Parathyroid adenoma (tissue), 2 donors: ENCODE measurements around the gene TLR6.
A peak's percentile ranks its signal among the peaks of the same experiment; 100 is the strongest.

Experiments used
- H2AFZ ChIP-seq: fragments of 300-600 bp; sonication (generic); one replicate; pipeline ENCODE4 v1.7.0; 2017; ENCODE audit warnings: antibody characterized with exemption, mild to moderate bottlenecking
- H3K27ac ChIP-seq: fragments of 300-600 bp; sonication (generic); one replicate; pipeline ENCODE4 v1.7.0; 2017
- H3K27me3 ChIP-seq: fragments of 300-600 bp; sonication (generic); one replicate; pipeline ENCODE4 v1.7.0; 2017; ENCODE audit warnings: low read length; ENCODE audit not compliant: control insufficient read depth, insufficient read depth
- H3K36me3 ChIP-seq: fragments of 300-600 bp; sonication (generic); one replicate; pipeline ENCODE4 v1.7.0; 2017; ENCODE audit warnings: low read length; ENCODE audit not compliant: control insufficient read depth, insufficient read depth
- H3K4me1 ChIP-seq: fragments of 300-600 bp; sonication (generic); one replicate; pipeline ENCODE4 v1.7.0; 2017; ENCODE audit warnings: control low read depth
- H3K4me2 ChIP-seq: fragments of 300-600 bp; sonication (generic); one replicate; pipeline ENCODE4 v1.7.0; 2017; ENCODE audit warnings: low read length
- H3K4me3 ChIP-seq: fragments of 300-600 bp; sonication (generic); one replicate; pipeline ENCODE4 v1.7.0; 2017; ENCODE audit warnings: low read depth, low read length
- H3K79me2 ChIP-seq: fragments of 300-600 bp; sonication (generic); one replicate; pipeline ENCODE4 v1.7.0; 2017; ENCODE audit warnings: control low read depth
- H3K9ac ChIP-seq: fragments of 300-600 bp; sonication (generic); one replicate; pipeline ENCODE4 v1.7.0; 2017; ENCODE audit warnings: mild to moderate bottlenecking
- H3K9me3 ChIP-seq: fragments of 300-600 bp; sonication (generic); one replicate; pipeline ENCODE4 v1.7.0; 2017; ENCODE audit warnings: low read length; ENCODE audit not compliant: control insufficient read depth
- TF ChIP-seq, protein P1 (sequence below): fragments of 300-600 bp; sonication (generic); IDR thresholded peaks from one replicate; pipeline ENCODE4 v1.7.0; 2017; ENCODE audit warnings: antibody characterized with exemption, mild to moderate bottlenecking
- donor health status: primary hyperparathyroidism.

Gene TLR6

DNA sequence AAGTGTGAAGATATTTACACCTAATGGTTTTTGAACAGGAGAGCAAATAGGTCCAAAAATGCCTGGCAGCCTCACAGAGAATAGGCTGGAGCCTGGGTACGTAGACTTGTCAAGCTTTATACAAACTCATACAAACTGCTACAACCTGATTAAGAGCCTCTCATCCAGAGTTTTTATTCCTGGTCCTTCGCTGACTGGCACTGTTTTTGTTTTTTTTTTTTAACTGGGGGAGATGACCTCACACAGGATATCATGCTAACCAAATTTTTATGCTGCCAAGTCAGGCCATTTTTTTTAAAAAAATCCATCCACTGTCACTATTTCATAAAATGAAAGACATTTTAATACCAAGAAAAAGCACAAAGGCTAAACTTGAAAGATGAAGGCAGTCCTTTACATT, 12.9 kb upstream of the TLR6 start:
- Histone ChIP-seq H3K4me3 (no peak overlapping the region), H3K79me2 (no peaks in the 10 kb centered on the region), H3K27me3 (no peaks in the 10 kb centered on the region), H2AFZ (no peak overlapping the region), H3K4me1 (peaks cover 2% of the 10 kb centered on the region), H3K4me2 (no peak overlapping the region), H3K36me3 (no peaks in the 10 kb centered on the region), H3K9me3 (no peaks in the 10 kb centered on the region), H3K9ac (no peak overlapping the region), H3K27ac (no peak overlapping the region)
- TF ChIP-seq, protein P1, sequence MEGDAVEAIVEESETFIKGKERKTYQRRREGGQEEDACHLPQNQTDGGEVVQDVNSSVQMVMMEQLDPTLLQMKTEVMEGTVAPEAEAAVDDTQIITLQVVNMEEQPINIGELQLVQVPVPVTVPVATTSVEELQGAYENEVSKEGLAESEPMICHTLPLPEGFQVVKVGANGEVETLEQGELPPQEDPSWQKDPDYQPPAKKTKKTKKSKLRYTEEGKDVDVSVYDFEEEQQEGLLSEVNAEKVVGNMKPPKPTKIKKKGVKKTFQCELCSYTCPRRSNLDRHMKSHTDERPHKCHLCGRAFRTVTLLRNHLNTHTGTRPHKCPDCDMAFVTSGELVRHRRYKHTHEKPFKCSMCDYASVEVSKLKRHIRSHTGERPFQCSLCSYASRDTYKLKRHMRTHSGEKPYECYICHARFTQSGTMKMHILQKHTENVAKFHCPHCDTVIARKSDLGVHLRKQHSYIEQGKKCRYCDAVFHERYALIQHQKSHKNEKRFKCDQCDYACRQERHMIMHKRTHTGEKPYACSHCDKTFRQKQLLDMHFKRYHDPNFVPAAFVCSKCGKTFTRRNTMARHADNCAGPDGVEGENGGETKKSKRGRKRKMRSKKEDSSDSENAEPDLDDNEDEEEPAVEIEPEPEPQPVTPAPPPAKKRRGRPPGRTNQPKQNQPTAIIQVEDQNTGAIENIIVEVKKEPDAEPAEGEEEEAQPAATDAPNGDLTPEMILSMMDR = no peak

DNA sequence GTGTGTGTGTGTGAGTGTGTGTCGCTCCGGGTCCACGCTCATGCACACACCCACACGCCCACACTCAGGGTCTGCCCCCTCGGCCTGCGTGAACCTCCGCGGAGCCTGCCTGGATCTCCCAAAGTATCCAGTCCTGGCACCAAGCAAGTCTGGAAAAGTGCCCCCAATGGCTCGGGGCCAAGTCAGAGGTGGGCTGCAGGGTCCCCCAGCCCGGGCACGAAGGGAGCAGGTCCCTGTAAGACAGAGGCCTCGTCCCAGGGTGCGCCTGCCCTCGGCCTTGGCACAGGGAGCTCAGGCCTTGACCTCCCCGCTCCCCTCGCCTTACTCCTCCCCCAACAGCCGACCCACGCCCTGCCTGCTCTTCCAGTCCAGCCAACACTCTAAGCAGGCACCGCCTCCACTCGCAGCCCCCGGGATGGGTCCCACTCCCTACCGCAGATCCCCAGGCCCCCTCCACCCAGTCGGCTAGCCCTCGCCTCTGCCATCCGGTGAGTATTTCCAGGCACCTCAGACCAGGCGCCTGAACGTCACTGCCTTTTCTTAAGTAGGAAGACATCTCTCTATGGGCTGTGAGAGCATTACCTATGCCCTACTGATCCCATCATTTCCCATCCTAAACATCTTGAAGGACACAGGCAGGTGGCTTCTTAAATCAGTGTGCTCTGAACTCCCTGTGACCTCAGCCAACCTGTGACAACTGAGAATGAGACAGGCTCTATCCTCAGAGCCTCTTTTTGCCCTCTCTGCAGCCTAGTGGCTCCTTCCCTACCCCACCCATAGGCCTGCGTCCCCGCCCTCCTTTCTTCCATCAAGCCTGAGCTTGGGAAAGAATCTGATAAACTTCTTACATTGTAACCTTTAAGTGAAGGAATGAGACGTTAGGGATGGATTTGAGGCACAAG, 11.7 kb upstream of the TLR6 start:
- H3K27ac ChIP-seq = peak overlapping the region; percentile 65
- peak overlapping the region; percentile 46 for H3K9ac ChIP-seq
- no peaks in the 10 kb centered on the region for H3K27me3 ChIP-seq
- peaks cover 2% of the 10 kb centered on the region for H3K4me1 ChIP-seq
- peak overlapping the region; percentile 67 for H3K4me3 ChIP-seq
- no peaks in the 10 kb centered on the region for H3K36me3 ChIP-seq
- no peaks in the 10 kb centered on the region for H3K79me2 ChIP-seq
- H3K4me2 ChIP-seq = peak overlapping the region; percentile 66
- TF ChIP-seq, protein P1 = no peak
- peak overlapping the region; percentile 80 for H2AFZ ChIP-seq
- H3K9me3 ChIP-seq = no peaks in the 10 kb centered on the region

DNA sequence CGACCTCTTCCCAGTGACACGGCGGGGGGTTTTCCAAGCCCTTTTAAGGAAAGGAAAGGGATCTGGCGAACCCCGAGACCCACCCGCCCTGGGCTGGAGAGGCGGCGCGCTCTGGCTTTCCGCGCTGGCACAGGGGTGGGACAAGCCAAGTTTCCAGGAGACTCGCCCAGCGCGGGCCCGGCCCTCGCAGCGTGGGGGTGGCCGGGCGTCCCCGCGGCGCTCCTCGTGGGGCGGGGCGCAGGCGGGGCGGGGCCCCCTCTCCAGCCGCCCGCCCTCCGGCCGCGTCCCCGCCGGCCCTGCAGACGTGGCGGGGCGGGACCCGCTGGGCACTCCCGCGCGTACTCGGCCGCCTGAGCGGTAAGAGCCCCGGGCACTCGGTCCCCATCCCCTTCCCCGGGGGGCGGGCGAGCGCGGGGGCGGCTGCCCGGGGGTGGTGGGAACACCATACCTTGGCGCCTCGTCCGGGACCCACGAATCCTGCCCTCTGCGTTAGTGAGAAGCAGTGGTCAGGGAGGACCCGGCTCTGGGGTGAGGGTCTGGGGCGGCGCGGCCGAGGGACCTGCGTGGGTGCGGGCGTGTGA, 11.0 kb upstream of the TLR6 start, which contains the start of gene FAM114A1:
TSS of gene FAM114A1 (plus strand) at position 329 of the 581 bp plus-strand sequence. CDS start 10,273 bp downstream, outside the sequence.
- Histone ChIP-seq H3K4me2 (peak within 1 kb of the TSS; percentile 66), H2AFZ (peak within 1 kb of the TSS; percentile 80), H3K9ac (peak within 1 kb of the TSS; percentile 46), H3K4me3 (peak within 1 kb of the TSS; percentile 67), H3K79me2 (no peaks in the 10 kb centered on the region), H3K27me3 (no peaks in the 10 kb centered on the region), H3K27ac (peak within 1 kb of the TSS; percentile 67), H3K4me1 (peaks cover 2% of the 10 kb centered on the region), H3K9me3 (no peaks in the 10 kb centered on the region), H3K36me3 (no peaks in the 10 kb centered on the region)
- TF ChIP-seq, protein P1 = no peak

DNA sequence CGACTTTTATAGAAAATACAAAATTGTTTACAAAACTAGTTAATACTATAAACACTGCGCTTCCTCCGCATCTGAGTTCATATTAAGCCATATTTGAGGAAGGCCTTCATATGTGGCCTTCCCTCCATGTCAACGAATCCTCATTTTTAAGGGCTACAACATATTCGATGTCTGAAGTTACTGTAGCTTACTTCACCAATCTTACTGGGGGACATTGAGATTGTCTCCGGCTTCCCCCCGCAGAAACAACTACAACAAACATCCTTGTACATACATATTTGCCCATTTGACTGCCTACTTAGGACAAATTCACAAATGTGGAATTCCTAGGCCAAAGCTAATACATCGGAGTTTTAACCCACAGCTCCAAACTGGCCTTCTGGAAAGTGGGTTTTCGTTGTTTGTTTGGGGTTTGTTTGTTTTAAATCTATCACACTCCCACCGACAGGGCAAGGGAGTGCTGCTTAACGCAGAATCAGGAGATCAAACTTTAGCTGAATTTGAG, 10.4 kb upstream of the TLR6 start:
- H3K27ac ChIP-seq = peak overlapping the region; percentile 67
- H3K27me3 ChIP-seq = no peaks in the 10 kb centered on the region
- H3K9me3 ChIP-seq = no peaks in the 10 kb centered on the region
- H3K4me1 ChIP-seq = peaks cover 2% of the 10 kb centered on the region
- no peaks in the 10 kb centered on the region for H3K36me3 ChIP-seq
- peak overlapping the region; percentile 31 for H3K4me3 ChIP-seq
- TF ChIP-seq, protein P1 = no peak
- no peaks in the 10 kb centered on the region for H3K79me2 ChIP-seq
- H2AFZ ChIP-seq = peak overlapping the region; percentile 80
- H3K4me2 ChIP-seq = peak overlapping the region; percentile 32
- no peak overlapping the region for H3K9ac ChIP-seq
